Uterus (tissue), 4 donors: Measurements from ENCODE around the gene ETHE1. TPM values are rescaled to one million over a fixed set of nuclear protein-coding genes. Genes with fewer than 3 reads are reported as not detected.

ENCODE experiments used
- DNase-seq, 2 donors: peaks; one replicate each; pipeline ENCODE4 v3.0.0-alpha.2; 2019 to 2020
- H3K27ac ChIP-seq, 2 donors: fragments of 200-600 bp; sonication (generic); 1 replicate in 1 of 2; 2 replicates in 1 of 2; pipeline ENCODE4 v1.5.1; 2016 to 2018
- H3K27me3 ChIP-seq, 2 donors: fragments of 200-600 bp; sonication (generic); one replicate each; pipeline ENCODE4 v1.5.1; 2018 to 2019; ENCODE audit warnings: control low read depth in 1 of 2
- H3K36me3 ChIP-seq, 2 donors: fragments of 200-600 bp; sonication (generic); one replicate each; pipeline ENCODE4 v1.5.1; 2019; ENCODE audit warnings: control low read depth in 1 of 2
- H3K4me1 ChIP-seq, 2 donors: fragments of 200-600 bp; sonication (generic); one replicate each; pipeline ENCODE4 v1.5.1; 2018 to 2019; ENCODE audit warnings: control low read depth in 1 of 2
- H3K4me3 ChIP-seq, 2 donors: fragments of 200-600 bp; sonication (generic); 1 replicate in 1 of 2; 2 replicates in 1 of 2; pipeline ENCODE4 v1.5.1; 2018 to 2019; ENCODE audit warnings: mild to moderate bottlenecking in 1 of 2
- H3K9me3 ChIP-seq, 2 donors: fragments of 200-600 bp; sonication (generic); one replicate each; pipeline ENCODE4 v1.5.1; 2019; ENCODE audit warnings: control low read depth in 1 of 2
- POLR2A ChIP-seq, 2 donors: fragments of 450-650 bp; IDR thresholded peaks; one replicate each; pipeline ENCODE4 v1.6.1; 2016; ENCODE audit warnings: antibody characterized with exemption in 2 of 2, mild to moderate bottlenecking in 1 of 2, moderate library complexity in 1 of 2
- intact Hi-C: fragments of 100-400 bp; cut with DNase I; formaldehyde crosslinking; loops from one replicate; pipeline ENCODE4 v1.15.1; 2023; ENCODE audit warnings: low total_unique reads
- total RNA-seq, 4 donors: library from RNA; depleted of rRNA in 3 of 4; stranded (reverse); fragments of >200 nt in 3 of 4; gene quantifications; one replicate each; pipeline versions ENCODE4 v1.1.0 to v1.2.4, GENCODE V29; 2014 to 2023
- TF ChIP-seq, protein P1 (sequence below), 4 experiments: fragments of 200-600 bp in 2 of 4; fragments of 450-650 bp in 2 of 4; sonication (generic) in 2 of 4; IDR thresholded peaks; one replicate each; pipeline ENCODE4 v1.5.1; 2016 to 2019; ENCODE audit warnings: antibody characterized with exemption in 4 of 4, mild to moderate bottlenecking in 2 of 4, moderate library complexity in 1 of 4
- donor health status: DM: yes; HTN: yes; CAD: no.

The ETHE1 gene
- total RNA-seq, 4 donors from 2014 or later, result 0.77 to 29.0 (median 12.5) TPM

DNA sequence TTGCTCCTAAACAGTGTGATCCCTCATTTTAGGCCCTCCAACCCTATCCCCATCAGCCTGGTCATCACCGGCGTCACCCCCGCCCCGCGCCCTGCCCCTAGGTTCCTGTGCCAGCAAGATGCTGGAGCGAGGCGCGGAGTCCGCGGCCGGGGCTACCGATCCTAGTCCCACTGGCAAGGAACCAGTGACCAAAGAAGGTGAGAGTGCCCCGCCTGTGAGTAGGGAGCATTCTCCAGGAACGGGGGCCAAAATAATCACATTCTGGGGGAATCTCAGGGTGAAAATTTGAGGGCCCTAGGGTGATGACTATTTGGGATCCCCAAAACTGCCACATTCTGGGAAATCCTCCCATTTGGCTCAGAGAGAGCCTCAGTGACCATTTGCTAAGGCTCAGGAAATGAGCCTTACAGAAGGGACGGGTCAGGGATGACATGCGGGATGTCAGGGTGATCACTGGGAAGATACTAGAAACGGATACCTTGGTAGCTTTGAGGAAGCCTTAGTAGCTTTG lies 7.4 kb upstream of the ETHE1 start:
- peaks cover 0 to 5% of the 10 kb centered on the region in 2 donors for H3K9me3 ChIP-seq
- H3K27ac ChIP-seq, result peak overlapping the region; percentile 90 to 96
- H3K4me1 ChIP-seq, result peaks cover 0 to 4% of the 10 kb centered on the region in 2 donors
- no peaks in the 10 kb centered on the region for H3K36me3 ChIP-seq
- H3K4me3 ChIP-seq, result peak overlapping the region; percentile 51 to 52
- intact Hi-C loops, result no loop called here
- DNase-seq, result no peak
- no peaks in the 10 kb centered on the region for H3K27me3 ChIP-seq
- no peak for TF ChIP-seq POLR2A (IDR thresholded peaks at IDR 0.05)
- TF ChIP-seq, protein P1, sequence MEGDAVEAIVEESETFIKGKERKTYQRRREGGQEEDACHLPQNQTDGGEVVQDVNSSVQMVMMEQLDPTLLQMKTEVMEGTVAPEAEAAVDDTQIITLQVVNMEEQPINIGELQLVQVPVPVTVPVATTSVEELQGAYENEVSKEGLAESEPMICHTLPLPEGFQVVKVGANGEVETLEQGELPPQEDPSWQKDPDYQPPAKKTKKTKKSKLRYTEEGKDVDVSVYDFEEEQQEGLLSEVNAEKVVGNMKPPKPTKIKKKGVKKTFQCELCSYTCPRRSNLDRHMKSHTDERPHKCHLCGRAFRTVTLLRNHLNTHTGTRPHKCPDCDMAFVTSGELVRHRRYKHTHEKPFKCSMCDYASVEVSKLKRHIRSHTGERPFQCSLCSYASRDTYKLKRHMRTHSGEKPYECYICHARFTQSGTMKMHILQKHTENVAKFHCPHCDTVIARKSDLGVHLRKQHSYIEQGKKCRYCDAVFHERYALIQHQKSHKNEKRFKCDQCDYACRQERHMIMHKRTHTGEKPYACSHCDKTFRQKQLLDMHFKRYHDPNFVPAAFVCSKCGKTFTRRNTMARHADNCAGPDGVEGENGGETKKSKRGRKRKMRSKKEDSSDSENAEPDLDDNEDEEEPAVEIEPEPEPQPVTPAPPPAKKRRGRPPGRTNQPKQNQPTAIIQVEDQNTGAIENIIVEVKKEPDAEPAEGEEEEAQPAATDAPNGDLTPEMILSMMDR (IDR thresholded peaks at IDR 0.05), result no peak

DNA sequence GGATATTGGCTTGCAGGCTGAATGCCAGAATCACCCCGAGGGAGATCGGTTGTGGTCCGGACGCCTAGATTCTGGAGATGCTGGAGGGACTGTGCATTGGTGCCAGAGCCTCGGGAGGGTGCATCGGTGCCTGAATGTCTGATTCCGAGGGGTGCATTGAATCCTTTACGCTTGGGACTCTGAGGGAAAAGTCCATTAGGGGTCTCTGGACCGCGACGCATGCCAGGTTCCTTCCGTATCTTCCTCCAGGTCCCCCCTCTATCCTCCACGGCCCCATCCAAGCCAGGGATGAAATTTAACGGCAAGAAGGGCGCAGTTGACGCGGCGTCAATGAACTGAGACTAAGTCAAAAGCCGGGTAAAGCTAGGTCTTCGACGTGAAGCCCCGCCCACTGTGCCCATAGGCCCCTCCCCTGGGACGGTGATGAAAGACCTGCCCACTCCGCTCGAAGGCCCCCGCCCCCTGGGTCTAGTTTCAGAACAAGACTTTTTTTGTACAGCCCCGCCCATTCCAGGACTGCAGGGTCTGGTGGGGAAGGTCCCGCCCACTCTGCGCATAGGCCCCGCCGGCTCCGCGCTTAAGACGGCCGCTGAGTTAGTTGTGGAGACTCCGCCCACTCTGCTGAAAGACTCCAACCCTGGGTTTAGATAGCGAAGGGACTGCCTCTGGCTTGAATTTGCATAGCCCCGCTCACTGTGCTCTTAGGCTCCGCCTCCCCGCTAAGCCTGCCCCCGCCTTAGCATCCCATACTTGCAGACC lies 6.7 kb upstream of the ETHE1 start:
- H3K27ac ChIP-seq, result peak overlapping the region; percentile 90 to 96
- H3K9me3 ChIP-seq, result peaks cover 0 to under 1% of the 10 kb centered on the region in 2 donors
- H3K4me1 ChIP-seq, result peaks cover 0 to 4% of the 10 kb centered on the region in 2 donors
- TF ChIP-seq, protein P1 (IDR thresholded peaks at IDR 0.05), result no peak
- peak in 1 of 2 donors; percentile 16 for TF ChIP-seq POLR2A (IDR thresholded peaks at IDR 0.05)
- H3K27me3 ChIP-seq, result no peaks in the 10 kb centered on the region
- DNase-seq, result peak; percentile 99 to 100
- H3K4me3 ChIP-seq, result peak overlapping the region; percentile 51 to 52
- intact Hi-C loops, result no loop called here
- no peaks in the 10 kb centered on the region for H3K36me3 ChIP-seq

DNA sequence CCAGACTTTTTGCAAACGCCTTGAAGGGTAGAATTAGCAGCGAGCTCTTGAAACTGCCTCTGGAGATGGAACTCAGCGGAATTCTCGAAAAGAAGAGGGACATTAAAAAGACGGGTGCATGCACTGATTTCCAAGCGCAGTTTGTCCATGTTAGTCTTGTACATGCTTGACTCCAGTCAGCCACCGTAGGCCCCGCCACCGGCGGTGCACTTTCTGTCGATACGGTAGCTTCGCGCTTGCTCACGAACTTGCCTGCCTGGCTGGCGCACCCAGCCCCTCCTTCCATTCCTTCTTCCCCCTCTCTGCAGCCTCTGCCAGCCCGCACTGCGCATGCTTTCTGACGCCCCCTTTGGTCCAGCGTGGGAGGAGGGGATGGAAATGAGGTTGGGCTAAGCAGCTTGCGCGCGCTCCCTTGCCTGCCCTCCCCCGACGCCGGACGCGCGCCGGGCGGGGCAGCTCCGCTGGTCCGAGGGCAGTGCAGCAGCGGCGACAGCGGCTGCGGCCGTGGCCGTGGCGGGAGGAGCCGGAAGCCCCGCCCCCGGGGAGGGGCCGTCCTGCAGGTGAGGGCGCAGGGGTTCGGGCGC lies 6.1 kb upstream of the ETHE1 start, which contains the start of gene ZNF575:
Gene ZNF575, plus strand, starts transcription at position 227 of the 584 bp plus-strand sequence. CDS start 1,235 bp downstream, outside the sequence.
- Histone ChIP-seq H3K27me3 (no peaks in the 10 kb centered on the region), H3K27ac (peak within 1 kb of the TSS; percentile 90 to 96), H3K4me1 (peaks cover 0 to 4% of the 10 kb centered on the region in 2 donors), H3K4me3 (peak within 1 kb of the TSS; percentile 51 to 52), H3K36me3 (no peaks in the 10 kb centered on the region), H3K9me3 (no peaks in the 10 kb centered on the region)
- peak; percentile 88 to 89 for DNase-seq
- TF ChIP-seq, protein P1 (IDR thresholded peaks at IDR 0.05), result no peak
- no peak for TF ChIP-seq POLR2A (IDR thresholded peaks at IDR 0.05)
- intact Hi-C loops, result no loop called here

DNA sequence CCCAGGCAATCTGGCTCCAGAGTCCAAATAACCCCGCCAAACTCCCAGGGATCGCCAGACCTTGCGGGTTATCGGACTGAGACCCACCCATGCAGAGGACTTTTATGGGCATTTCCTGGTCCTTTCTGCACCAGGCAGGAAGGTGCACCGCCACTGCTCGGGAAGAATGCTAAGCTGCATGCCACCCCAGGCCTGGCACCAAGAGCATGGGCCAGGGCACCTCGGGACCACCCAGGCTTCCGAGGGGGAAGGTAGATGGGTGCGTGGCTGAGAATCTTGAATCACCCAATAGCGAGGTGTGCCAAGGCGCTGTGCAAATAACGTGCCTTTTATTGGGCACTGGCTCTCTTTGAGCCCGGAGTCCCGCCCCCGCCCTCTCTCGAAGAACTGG lies 5.6 kb upstream of the ETHE1 start:
- Histone ChIP-seq H3K4me3 (peak overlapping the region; percentile 51 to 52), H3K36me3 (no peaks in the 10 kb centered on the region), H3K27me3 (no peaks in the 10 kb centered on the region), H3K27ac (peak overlapping the region; percentile 90 to 96), H3K9me3 (no peaks in the 10 kb centered on the region), H3K4me1 (peaks cover 0 to 4% of the 10 kb centered on the region in 2 donors)
- DNase-seq, result peak in 1 of 2 donors; percentile 60
- TF ChIP-seq, protein P1 (IDR thresholded peaks at IDR 0.05), result no peak
- TF ChIP-seq POLR2A (IDR thresholded peaks at IDR 0.05), result no peak
- intact Hi-C loops, result no loop called here
